Measurements from ENCODE around the gene PIGU. TPM values are rescaled to one million over a fixed set of nuclear protein-coding genes. Genes with fewer than 3 reads are reported as not detected.

PIGU gene
- total RNA-seq, 1 experiment from 2014 or later: 32.8 TPM

DNA sequence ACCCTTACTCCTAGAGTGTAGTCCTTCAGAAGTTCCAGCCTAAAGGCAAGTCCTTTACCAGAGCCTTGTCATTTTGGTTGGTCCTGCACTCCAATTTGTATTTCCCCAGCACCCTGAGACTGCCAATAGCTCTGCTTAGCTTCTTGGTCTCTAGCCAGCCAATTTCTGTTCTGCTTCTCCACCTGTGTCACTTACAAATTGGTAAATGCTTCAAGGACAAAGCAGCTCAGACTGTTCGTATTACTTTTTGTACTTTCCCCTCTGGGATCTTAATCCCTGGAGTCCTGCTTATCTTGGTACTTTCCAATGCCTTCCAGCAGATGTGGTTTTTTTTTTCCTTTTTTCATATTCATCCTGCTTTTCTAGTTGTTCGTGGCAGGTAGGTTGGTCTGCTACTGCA is 25.7 kb downstream of the PIGU start:
- H3K23ac ChIP-seq (ENCODE audit: insufficient read length, low read depth, low read length): no peak overlapping the region
- H2BK5ac ChIP-seq (ENCODE audit: insufficient read length, low read length): no peak overlapping the region
- no peaks in the 10 kb centered on the region for H4K20me1 ChIP-seq (ENCODE audit: control insufficient read depth, insufficient read depth, insufficient read length)
- no peaks in the 10 kb centered on the region for H3K9me3 ChIP-seq (ENCODE audit: control insufficient read depth, low read depth, low read length)
- H3K56ac ChIP-seq (ENCODE audit: insufficient read length, low read depth, low read length): no peak overlapping the region
- Mint-ChIP-seq H3K27me3 (ENCODE audit: low read depth) (no peaks in the 10 kb centered on the region), H3K9me3 (no peaks in the 10 kb centered on the region), H3K36me3 (ENCODE audit: insufficient read depth in 1 of 3, low read depth in 3 of 3) (peaks cover 16 to 39% (median 31%) of the 10 kb centered on the region in 3 experiments), H3K4me1 (no peaks in the 10 kb centered on the region), H3K4me3 (no peak overlapping the region), H3K27ac (no peak overlapping the region)
- no peak overlapping the region for H2AFZ ChIP-seq (ENCODE audit: low read length)
- TF ChIP-seq, protein P1, sequence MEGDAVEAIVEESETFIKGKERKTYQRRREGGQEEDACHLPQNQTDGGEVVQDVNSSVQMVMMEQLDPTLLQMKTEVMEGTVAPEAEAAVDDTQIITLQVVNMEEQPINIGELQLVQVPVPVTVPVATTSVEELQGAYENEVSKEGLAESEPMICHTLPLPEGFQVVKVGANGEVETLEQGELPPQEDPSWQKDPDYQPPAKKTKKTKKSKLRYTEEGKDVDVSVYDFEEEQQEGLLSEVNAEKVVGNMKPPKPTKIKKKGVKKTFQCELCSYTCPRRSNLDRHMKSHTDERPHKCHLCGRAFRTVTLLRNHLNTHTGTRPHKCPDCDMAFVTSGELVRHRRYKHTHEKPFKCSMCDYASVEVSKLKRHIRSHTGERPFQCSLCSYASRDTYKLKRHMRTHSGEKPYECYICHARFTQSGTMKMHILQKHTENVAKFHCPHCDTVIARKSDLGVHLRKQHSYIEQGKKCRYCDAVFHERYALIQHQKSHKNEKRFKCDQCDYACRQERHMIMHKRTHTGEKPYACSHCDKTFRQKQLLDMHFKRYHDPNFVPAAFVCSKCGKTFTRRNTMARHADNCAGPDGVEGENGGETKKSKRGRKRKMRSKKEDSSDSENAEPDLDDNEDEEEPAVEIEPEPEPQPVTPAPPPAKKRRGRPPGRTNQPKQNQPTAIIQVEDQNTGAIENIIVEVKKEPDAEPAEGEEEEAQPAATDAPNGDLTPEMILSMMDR (conservative IDR thresholded peaks at IDR 0.05): no peak
- no peak overlapping the region for H3K27ac ChIP-seq (ENCODE audit: insufficient read length, low read depth, low read length)
- H4K91ac ChIP-seq (ENCODE audit: insufficient read length, low read depth, low read length): no peak overlapping the region
- H4K5ac ChIP-seq (ENCODE audit: insufficient read length, low read depth, low read length): no peak overlapping the region
- no peaks in the 10 kb centered on the region for H3K23me2 ChIP-seq (ENCODE audit: insufficient read length, low read depth, low read length, poor library complexity, severe bottlenecking)
- H3T11ph ChIP-seq (ENCODE audit: low read length): no peak overlapping the region
- no peak overlapping the region for H3K4ac ChIP-seq (ENCODE audit: low read depth, low read length)
- H3K4me1 ChIP-seq (ENCODE audit: insufficient read depth, low read length): no peaks in the 10 kb centered on the region
- no peak overlapping the region for H3K18ac ChIP-seq (ENCODE audit: insufficient read length, low read depth, low read length)
- no peak overlapping the region for H3K14ac ChIP-seq (ENCODE audit: insufficient read depth, low read length)
- no peaks in the 10 kb centered on the region for H3K79me2 ChIP-seq (ENCODE audit: insufficient read depth, low read length)
- no peak for DNase-seq
- no peak overlapping the region for H2BK15ac ChIP-seq (ENCODE audit: low read depth, low read length)
- no peak overlapping the region for H4K8ac ChIP-seq (replicated peaks; ENCODE audit: insufficient read length, low read depth, low read length)
- H3K9ac ChIP-seq (ENCODE audit: extremely low read depth, insufficient read length, low read length): no peak overlapping the region
- no peaks in the 10 kb centered on the region for H3K79me1 ChIP-seq (ENCODE audit: insufficient read depth, low read depth, low read length, poor library complexity, severe bottlenecking)
- no peaks in the 10 kb centered on the region for H3K27me3 ChIP-seq (ENCODE audit: insufficient read depth, low read length)
- H2BK120ac ChIP-seq (ENCODE audit: low read depth, low read length, poor library complexity, severe bottlenecking): no peak overlapping the region
- no peak overlapping the region for H2AK5ac ChIP-seq (ENCODE audit: insufficient read length, low read length)
- no peak overlapping the region for H2BK20ac ChIP-seq (ENCODE audit: low read depth, low read length, poor library complexity, severe bottlenecking)
- no peak overlapping the region for H2BK12ac ChIP-seq (ENCODE audit: insufficient read length, low read depth, low read length)
- WGBS (ENCODE audit: extremely low coverage, insufficient read length, low lambda C conversion rate): no CpG with 5 or more reads among the region's 2 CpGs
- no peak overlapping the region for H3K4me2 ChIP-seq (ENCODE audit: insufficient read depth, insufficient read length, low read length)
